Measurements from ENCODE around the gene OPTN.
"Not testable (repeated sequence)": the region's sequence is repeated elsewhere in the genome, so short reads cannot be mapped to it uniquely, and the experiment has no call there.

Gene OPTN

DNA sequence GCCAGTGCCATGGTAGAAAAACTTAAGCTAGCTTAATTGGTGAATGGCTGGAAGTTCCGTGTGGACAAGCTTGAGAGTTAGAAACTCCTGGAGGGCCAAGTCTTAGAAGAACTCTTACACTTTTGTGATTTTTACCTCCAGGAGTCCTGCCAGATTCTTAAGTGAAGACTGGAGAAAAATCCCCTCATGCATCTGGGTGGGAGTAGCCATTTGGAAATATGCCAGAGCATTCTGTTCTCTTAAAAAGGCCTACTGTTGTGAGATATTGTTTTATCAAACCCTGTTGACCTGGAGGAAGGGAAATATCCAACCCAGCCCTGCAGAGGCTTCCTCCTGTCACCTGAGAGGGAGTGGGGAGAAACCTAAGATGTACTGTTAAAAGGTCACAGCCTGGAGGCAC lies 43.8 kb downstream of the OPTN start:
- Histone ChIP-seq H3K27me3 (replicated peaks) (no peaks in the 10 kb centered on the region), H3K4me3 (ENCODE audit: low read depth, low read length) (no peak overlapping the region), H3K27ac (no peak overlapping the region), H3K36me3 (replicated peaks) (peaks cover 31% of the 10 kb centered on the region)
- no peak for DNase-seq
- TF ChIP-seq, protein P1, sequence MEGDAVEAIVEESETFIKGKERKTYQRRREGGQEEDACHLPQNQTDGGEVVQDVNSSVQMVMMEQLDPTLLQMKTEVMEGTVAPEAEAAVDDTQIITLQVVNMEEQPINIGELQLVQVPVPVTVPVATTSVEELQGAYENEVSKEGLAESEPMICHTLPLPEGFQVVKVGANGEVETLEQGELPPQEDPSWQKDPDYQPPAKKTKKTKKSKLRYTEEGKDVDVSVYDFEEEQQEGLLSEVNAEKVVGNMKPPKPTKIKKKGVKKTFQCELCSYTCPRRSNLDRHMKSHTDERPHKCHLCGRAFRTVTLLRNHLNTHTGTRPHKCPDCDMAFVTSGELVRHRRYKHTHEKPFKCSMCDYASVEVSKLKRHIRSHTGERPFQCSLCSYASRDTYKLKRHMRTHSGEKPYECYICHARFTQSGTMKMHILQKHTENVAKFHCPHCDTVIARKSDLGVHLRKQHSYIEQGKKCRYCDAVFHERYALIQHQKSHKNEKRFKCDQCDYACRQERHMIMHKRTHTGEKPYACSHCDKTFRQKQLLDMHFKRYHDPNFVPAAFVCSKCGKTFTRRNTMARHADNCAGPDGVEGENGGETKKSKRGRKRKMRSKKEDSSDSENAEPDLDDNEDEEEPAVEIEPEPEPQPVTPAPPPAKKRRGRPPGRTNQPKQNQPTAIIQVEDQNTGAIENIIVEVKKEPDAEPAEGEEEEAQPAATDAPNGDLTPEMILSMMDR (IDR thresholded peaks at IDR 0.05; ENCODE audit: low read depth, low read length, missing control alignments) = no peak
- in situ Hi-C loops (cut with HindIII; ENCODE audit: low pct_ligation_motif_present, low sequenced_read_pairs) = no loop called here

DNA sequence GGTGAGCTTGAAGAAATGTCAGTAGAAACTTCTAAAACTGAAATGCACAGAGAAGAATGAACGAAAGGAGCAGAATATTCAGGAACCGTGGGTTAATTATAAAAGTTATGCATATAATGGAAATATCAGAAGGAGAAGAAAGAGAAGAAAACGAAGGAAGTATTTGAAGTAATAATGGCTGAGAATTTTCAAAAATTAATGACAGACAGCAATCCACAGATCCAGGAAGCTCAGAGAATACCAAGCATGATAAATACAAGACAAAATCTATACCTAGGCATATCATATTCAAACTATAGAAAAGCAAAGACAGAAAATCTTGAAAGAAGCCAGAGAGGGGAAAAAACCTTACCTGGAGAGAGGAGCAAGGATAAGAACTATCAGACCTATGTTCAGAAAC lies 44.9 kb downstream of the OPTN start:
- DNase-seq = no peak
- in situ Hi-C loops (cut with HindIII; ENCODE audit: low pct_ligation_motif_present, low sequenced_read_pairs) = no loop called here
- Histone ChIP-seq H3K36me3 (replicated peaks) (peaks cover 31% of the 10 kb centered on the region), H3K4me3 (ENCODE audit: low read depth, low read length) (no peak overlapping the region), H3K27ac (no peak overlapping the region), H3K27me3 (replicated peaks) (no peaks in the 10 kb centered on the region)
- TF ChIP-seq, protein P1 (IDR thresholded peaks at IDR 0.05; ENCODE audit: low read depth, low read length, missing control alignments) = no peak

DNA sequence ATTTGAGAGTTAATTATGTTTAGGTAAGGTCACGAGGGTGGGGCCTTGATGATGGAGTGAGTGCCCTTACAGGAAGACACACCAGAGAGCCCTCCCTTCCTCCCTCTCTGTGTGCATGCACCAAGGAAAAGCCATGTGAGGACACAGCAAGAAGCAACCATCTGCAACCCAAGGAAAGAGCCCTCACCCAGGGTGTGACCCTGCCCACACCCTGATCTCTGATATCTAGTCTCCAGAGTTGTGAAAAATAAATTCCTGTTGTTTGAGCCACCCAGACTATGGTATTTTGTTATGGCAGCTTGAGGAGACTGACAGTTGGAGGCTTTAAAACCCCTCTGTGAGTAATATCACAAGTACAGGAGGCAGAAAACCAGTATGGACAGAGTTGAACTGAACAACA lies 46.4 kb downstream of the OPTN start:
- Histone ChIP-seq H3K36me3 (replicated peaks) (peaks cover 20% of the 10 kb centered on the region), H3K27me3 (replicated peaks) (no peaks in the 10 kb centered on the region), H3K4me3 (ENCODE audit: low read depth, low read length) (no peak overlapping the region), H3K27ac (no peak overlapping the region)
- TF ChIP-seq, protein P1 (IDR thresholded peaks at IDR 0.05; ENCODE audit: low read depth, low read length, missing control alignments) = no peak
- no peak for DNase-seq
- in situ Hi-C loops (cut with HindIII; ENCODE audit: low pct_ligation_motif_present, low sequenced_read_pairs) = no loop called here

- DNase-seq = no peak
- peaks cover 16% of the 10 kb centered on the region for H3K36me3 ChIP-seq (replicated peaks)
- no peak overlapping the region for H3K27ac ChIP-seq
- H3K4me3 ChIP-seq (ENCODE audit: low read depth, low read length) = no peak overlapping the region
- in situ Hi-C loops (cut with HindIII; ENCODE audit: low pct_ligation_motif_present, low sequenced_read_pairs) = no loop called here
- no peaks in the 10 kb centered on the region for H3K27me3 ChIP-seq (replicated peaks)
- TF ChIP-seq, protein P1 (IDR thresholded peaks at IDR 0.05; ENCODE audit: low read depth, low read length, missing control alignments) = no peak
Observed at GRCh38 chr10:13147161-13147560, 47.2 kb downstream of the OPTN start.

GRCh38 chr10:13152296-13152695 lies 52.3 kb downstream of the OPTN start:
- DNase-seq = no peak
- H3K27me3 ChIP-seq (replicated peaks) = no peaks in the 10 kb centered on the region

GRCh38 chr10:13155860-13156259 lies 55.9 kb downstream of the OPTN start:
- H3K27ac ChIP-seq; H3K27me3 ChIP-seq (replicated peaks); H3K4me3 ChIP-seq (ENCODE audit: low read depth, low read length); H3K36me3 ChIP-seq (replicated peaks); DNase-seq; in situ Hi-C loops (cut with HindIII; ENCODE audit: low pct_ligation_motif_present, low sequenced_read_pairs): not testable (repeated sequence)

More at GRCh38 chr10:13152296-13152695, 52.3 kb downstream of the OPTN start:
- TF ChIP-seq, protein P1 (IDR thresholded peaks at IDR 0.05; ENCODE audit: low read depth, low read length, missing control alignments) = no peak
- Histone ChIP-seq H3K27ac (no peak overlapping the region), H3K4me3 (ENCODE audit: low read depth, low read length) (no peak overlapping the region), H3K36me3 (replicated peaks) (no peaks in the 10 kb centered on the region)
- in situ Hi-C loops (cut with HindIII; ENCODE audit: low pct_ligation_motif_present, low sequenced_read_pairs) = no loop called here

Data from brain microvascular endothelial cell (primary cell).